RPMI7951 (cell line): Measurements from ENCODE around the gene ANKRD36. TPM values are rescaled to one million over a fixed set of nuclear protein-coding genes. Genes with fewer than 3 reads are reported as not detected.
"Not testable (repeated sequence)": the region's sequence is repeated elsewhere in the genome, so short reads cannot be mapped to it uniquely, and the experiment has no call there.

Experiments
- DNase-seq: peaks from one replicate; pipeline ENCODE4 v3.0.0-alpha.2; 2012; ENCODE audit warnings: low read depth
- total RNA-seq: library from RNA; depleted of rRNA; stranded (reverse); fragments of >200 nt; shearing (Covaris generic); gene quantifications from 2 replicates; pipeline ENCODE4 v1.2.3, GENCODE V29; 2014

ANKRD36 gene
- total RNA-seq, 1 experiment from 2014 or later, result 18.0 TPM

DNA sequence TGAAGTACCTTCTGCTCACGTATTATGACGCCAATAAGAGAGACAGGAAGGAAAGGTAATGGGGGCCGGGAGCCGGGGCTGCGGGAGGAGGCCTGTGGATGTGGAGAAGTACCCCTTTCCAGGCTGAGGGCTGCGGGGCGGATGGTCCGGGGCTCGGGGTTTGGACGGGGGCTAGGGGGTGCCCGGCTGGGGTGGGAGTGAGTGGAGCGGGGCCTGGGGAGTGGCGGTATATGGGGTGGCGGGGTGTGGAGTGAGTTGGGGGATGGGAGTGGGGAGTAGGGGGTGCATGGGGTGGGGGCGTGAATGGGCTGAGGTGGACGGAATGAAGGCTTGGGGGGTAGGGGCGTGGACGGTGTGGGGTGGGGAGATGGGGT lies 916 bp downstream of the ANKRD36 start:
- DNase-seq, result not testable (repeated sequence)

DNA sequence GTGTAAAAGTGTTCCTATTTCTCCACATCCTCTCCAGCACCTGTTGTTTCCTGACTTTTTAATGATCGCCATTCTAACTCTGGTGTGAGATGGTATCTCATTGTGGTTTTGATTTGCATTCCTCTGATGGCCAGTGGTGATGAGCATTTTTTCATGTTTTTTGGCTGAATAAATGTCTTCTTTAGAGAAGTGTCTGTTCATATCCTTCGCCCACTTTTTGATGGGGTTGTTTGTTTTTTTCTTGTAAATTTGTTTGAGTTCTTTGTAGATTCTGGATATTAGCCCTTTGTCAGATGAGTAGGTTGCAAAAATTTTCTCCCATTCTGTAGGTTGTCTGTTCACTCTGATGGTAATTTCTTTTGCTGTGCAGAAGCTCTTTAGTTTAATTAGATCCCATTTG lies 16.1 kb downstream of the ANKRD36 start:
- DNase-seq, result not testable (repeated sequence)

DNA sequence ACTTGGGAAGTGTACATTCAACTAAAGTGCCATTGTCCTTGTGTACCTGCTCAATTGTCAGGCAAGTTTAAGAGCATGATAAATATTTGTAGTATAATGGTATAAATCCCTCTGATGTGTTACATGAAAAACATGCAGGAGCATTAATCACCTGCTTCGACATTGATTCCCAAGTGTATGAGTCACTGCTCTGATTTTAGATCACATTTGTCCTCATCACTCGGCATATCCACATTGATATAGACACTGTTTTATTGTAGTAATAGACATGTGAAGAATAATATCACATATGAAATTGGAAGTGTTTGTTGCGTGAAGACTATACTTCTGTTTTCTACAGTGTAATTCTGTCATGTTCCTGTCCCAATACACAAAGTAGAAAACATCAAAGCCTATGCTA lies 31.1 kb downstream of the ANKRD36 start:
- DNase-seq, result not testable (repeated sequence)

- DNase-seq, result not testable (repeated sequence)
Measured at GRCh38 chr2:97166548-97166947, 53.6 kb downstream of the ANKRD36 start.

DNA sequence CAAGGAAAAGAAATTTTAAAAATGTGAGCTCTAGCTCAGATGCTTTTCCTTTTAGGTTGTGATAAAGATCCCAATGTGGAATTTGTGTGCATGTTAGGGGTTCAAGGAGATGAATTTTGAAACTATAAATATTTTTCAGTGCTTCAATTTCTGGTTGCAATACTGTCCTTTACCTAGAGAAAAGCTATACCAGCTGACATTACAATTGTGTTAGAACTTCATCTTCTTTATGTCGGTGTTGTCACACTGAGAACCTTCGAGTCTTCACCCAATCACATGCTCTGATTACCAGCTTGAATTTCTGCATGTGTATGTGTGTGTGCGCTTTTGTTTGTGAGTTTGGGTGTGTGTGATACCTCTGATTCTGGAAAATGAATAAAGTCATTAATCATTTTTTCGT lies 55.0 kb downstream of the ANKRD36 start:
- not testable (repeated sequence) for DNase-seq

DNA sequence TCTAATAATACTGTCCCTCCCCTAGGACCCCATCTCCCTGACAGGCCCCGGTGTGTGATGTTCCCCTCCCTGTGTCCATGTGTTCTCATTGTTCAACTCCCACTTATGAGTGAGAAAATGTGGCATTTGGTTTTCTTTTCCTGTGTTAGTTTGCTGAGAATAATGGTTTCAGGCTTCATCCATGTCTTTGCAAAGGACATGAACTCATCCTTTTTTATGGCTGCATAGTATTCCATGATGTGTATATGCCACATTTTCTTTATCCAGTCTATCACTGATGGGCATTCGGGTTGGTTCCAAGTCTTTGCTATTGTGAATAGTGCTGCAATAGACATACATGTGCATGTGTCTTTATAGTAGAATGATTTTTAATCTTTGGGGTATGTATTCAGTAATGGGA lies 55.6 kb downstream of the ANKRD36 start:
- not testable (repeated sequence) for DNase-seq

DNA sequence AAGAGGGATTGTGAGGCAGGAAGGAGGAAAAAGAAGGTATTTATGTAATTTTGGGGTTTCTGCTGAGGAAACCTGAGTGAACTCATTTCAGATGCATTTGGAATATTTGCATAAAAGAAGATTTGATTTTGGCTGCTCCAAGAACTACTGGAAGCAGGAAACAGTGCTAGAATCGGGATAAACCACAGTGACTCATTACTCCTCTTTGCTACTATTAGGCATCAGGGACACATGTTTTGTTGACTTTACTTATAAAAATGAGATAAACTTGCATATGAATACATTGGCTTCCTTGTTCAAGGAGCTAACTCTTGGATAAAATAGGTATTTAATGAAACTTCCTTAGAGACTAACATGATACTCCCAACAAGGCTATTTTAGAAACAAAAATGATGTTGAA lies 67.4 kb downstream of the ANKRD36 start:
- DNase-seq, result peak; percentile 29

GRCh38 chr2:97195349-97195748 lies 82.4 kb downstream of the ANKRD36 start:
- DNase-seq, result peak; percentile 4

- not testable (repeated sequence) for DNase-seq
Measured at GRCh38 chr2:97197251-97197650, 84.3 kb downstream of the ANKRD36 start.

GRCh38 chr2:97200887-97201286 lies 87.9 kb downstream of the ANKRD36 start:
- DNase-seq, result not testable (repeated sequence)

DNA sequence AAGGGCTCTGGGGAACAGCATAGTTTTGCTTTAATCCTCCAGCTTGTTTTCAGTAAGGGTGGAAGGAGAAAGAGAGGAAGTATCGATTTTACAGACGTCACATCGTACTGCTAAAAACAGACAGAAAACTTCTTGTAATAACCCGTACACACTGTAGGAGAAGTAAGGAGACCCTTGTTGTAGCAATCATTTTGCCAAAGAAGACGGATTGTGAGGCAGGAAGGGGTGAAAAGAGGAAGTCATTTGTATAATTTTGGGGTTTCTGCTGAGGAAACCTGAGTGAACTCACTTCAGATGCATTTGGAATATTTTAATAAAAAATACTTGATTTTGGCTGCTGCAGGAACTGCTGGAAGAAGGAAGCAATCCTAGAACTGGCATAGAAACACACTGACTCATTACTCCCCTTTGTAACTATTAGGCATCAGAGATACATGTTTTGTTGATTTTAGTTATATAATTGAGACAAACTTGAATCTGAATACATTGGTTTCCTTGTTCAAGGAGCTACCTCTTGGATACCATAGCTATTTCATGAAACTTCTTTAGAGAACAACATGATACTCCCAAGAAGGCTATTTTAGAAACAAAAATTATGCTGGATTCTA lies 89.8 kb downstream of the ANKRD36 start:
- not testable (repeated sequence) for DNase-seq

DNA sequence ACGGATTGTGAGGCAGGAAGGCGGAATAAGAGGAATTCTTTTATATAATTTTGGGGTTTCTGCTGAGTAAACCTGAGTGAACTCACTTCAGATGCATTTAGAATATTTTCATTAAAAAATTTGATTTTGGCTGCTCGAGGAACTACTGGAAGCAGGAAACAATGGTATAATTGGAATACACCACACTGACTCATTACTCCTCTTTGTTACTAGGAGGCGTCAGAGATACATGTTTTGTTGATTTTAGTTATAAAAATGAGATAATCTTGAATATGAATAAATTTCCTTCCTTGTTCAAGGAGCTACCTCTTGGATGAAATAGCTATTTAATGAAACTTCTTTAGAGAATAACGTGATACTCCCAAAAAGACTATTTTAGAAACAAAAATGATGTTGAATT lies 97.4 kb downstream of the ANKRD36 start:
- DNase-seq, result no peak

DNA sequence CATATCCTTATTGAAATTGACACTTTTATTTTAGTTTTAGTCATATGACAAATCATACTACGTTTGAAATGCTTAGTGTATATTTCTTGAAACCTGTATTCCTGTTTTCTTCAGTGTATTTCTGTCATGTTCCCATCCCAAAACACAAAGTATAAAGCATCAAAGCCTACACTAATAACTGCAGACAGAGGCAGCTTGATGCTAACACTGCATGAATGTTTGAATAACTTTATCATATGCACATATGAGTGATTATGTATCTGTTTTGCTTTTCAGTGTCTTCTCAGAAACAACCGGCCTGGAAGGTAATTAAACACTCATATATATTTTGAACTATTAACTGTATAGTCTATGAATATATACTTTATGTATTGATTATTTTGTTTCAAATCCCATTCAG lies 102.1 kb downstream of the ANKRD36 start:
- DNase-seq, result not testable (repeated sequence)

GRCh38 chr2:97230848-97231585 lies 118.1 kb downstream of the ANKRD36 start:
- not testable (repeated sequence) for DNase-seq

DNA sequence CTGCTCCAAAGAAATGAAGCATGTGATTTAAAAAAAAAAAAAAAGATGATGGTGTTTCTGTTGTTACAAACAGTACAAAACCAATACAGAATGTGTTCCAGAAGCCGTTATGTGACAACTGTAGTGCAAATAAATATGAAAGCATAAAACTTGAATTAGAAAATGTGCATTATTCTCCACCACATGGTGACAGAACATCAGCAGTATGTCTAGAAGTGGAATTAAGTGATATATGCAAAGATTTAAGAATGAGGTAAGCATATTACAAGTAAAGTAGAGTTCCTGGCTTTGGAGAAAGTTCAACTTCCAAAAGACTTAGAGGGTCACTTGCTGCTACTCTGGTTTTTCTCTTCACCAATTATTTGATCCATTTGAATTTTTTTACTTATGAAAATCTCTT lies 120.0 kb downstream of the ANKRD36 start:
- DNase-seq, result not testable (repeated sequence)

DNA sequence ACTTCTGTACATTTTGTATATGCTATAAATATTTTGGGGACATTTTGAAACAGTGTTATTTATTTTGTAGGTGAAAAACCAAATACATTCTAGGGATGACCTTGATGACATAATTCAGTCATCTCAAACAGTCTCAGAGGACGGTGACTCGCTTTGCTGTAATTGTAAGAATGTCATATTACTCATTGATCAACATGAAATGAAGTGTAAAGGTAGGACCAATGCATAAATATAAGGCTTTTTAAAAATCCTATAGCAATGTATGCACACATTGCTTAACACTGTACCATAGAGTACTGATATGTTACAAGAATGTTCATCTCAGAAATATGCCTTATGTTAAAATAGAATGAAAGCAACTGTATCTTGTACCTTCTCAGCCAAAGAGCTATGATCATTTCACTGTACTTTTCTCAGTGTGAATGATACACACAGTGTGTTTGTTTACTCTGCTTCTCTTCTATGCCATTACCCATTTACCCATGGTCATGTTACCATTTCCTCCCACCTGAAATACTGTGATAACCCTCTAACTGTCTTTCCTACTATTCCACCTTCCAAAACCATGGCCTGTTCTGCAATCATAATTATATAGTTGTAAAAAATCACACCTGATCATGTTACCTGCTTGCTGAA lies 120.8 kb downstream of the ANKRD36 start:
- DNase-seq, result not testable (repeated sequence)

DNA sequence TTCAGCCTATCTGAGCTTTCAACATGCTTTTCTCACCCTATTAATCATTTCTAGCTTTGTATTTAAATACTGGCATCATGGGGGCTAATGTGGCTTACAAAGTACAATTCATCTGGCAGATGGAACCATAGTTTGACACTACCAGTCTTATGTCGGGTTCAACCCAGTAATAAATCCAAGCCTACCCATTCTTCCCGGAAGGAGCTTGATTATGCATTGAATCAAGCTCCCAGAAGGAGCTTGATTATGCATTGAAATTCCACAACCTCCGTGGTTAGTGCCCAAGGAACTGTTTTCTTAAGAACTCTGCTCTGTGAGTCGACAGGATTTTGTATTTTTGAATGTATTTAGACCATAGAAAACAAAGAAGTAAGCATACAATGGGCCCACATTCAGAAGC lies 148.2 kb downstream of the ANKRD36 start:
- not testable (repeated sequence) for DNase-seq

GRCh38 chr2:97266449-97266848 lies 153.5 kb downstream of the ANKRD36 start:
- DNase-seq, result not testable (repeated sequence)

GRCh38 chr2:97267411-97268074 lies 154.6 kb downstream of the ANKRD36 start:
- DNase-seq, result peak; percentile 1

DNA sequence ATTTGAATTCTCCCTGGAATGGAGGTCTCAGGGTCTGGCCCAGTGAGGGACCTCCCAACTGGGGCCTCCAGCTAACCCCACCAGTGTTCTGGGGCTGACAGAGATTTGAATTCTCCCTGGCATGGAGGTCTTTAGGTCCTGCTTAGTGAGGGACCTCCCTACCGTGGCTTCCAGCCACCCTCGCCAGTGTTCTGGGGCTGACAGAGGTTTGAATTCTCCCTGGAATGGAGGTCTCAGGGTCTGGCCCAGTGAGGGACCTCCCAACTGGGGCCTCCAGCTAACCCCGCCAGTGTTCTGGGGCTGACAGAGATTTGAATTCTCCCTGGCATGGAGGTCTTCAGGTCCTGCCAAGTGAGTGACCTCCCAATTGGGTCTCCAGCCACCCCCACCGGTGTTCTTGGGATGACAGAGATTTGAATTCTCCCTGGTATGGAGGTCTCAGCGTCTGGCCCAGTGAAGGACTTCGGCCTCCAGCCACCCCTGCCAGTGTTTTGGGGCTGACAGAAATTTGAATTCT lies 155.2 kb downstream of the ANKRD36 start:
- peak; percentile 0 for DNase-seq

DNA sequence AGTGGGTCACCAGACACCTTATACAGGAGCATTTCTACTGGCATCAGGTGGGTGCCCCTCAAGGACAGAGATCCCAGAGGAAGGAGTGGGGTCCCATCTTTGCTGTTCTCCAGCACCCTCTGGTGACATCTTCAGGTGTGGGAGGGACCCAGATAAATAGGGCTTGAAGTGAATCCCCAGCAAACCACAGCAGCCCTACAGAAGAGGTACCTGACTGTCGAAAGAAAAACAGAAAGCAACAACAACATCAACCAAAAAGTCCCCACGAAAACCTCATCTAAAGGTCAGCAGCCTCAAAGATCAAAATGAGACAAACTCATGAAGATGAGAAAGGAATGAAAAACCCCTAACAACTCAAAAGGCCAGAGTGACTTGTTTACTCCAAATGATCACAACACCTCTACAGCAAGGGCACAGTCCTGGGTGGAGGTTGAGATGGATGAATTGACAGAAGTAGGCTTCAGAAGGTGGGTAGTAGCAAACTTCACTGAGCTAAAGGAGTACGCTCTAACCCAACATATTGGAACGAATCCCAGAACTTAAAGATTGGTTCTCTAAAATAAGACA lies 163.4 kb downstream of the ANKRD36 start:
- not testable (repeated sequence) for DNase-seq

- not testable (repeated sequence) for DNase-seq
Measured at GRCh38 chr2:97285187-97285586, 172.2 kb downstream of the ANKRD36 start.
